Gastrocnemius medialis (tissue), 4 donors: ENCODE measurements around the gene MSI2.

Experiments
- POLR2A ChIP-seq, 2 donors: fragments of 450-650 bp; IDR thresholded peaks; one replicate each; pipeline ENCODE4 v1.6.1; 2017; ENCODE audit warnings: antibody characterized with exemption in 2 of 2, mild to moderate bottlenecking in 2 of 2, moderate library complexity in 2 of 2
- TF ChIP-seq, protein P1 (sequence below), 5 experiments: fragments of 450-650 bp in 3 of 5; fragments of 200-600 bp in 2 of 5; sonication (generic) in 2 of 5; IDR thresholded peaks in 4 of 5; conservative IDR thresholded peaks in 1 of 5; 1 replicate in 4 of 5; 2 replicates in 1 of 5; pipeline ENCODE4 v1.5.1; 2016 to 2019; ENCODE audit warnings: antibody characterized with exemption in 5 of 5, mild to moderate bottlenecking in 3 of 5, moderate library complexity in 3 of 5

DNA sequence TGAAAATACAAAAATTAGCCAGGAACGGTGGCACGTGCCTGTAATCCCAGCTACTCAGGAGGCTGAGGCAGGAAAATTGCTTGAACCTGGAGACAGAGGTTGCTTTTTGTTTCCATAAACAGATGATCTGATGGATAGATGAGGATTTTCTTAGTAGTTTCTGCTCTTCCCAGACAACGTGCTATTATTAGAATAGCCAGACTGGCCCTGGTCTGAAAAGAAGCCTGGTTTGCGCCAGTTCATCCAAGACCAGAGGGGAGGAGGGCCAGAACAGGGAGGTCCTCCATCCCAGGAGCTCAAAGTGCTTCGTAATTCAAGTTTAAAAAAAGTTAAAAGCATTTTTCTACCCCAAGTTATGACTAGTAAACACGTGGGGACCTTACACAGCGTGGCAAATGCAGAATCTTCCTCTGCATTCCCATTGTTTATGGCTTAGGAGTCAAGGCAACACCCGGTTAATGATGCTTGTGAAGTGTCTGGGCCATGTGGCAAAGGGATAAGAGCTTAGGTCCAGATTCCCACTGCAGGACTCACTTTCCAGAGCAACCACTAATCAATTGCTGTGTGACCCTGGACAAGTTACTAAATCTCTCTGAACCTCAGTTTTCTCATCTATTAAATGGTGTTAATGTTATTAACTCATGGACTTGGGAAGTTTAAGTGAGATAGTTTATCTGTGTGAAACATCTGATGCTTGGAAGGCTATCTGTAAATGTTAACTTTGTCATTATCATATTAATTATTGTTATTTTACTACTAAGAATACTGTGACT is 283.4 kb downstream of the MSI2 start:
- TF ChIP-seq, protein P1, sequence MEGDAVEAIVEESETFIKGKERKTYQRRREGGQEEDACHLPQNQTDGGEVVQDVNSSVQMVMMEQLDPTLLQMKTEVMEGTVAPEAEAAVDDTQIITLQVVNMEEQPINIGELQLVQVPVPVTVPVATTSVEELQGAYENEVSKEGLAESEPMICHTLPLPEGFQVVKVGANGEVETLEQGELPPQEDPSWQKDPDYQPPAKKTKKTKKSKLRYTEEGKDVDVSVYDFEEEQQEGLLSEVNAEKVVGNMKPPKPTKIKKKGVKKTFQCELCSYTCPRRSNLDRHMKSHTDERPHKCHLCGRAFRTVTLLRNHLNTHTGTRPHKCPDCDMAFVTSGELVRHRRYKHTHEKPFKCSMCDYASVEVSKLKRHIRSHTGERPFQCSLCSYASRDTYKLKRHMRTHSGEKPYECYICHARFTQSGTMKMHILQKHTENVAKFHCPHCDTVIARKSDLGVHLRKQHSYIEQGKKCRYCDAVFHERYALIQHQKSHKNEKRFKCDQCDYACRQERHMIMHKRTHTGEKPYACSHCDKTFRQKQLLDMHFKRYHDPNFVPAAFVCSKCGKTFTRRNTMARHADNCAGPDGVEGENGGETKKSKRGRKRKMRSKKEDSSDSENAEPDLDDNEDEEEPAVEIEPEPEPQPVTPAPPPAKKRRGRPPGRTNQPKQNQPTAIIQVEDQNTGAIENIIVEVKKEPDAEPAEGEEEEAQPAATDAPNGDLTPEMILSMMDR (IDR thresholded peaks at IDR 0.05 in 4 of 5, conservative IDR thresholded peaks at IDR 0.05 in 1 of 5) = no peak
- TF ChIP-seq POLR2A (IDR thresholded peaks at IDR 0.05) = no peak
